ENCODE results near the gene BPIFA1. TPM values are rescaled to one million over a fixed set of nuclear protein-coding genes. Genes with fewer than 3 reads are reported as not detected.

BPIFA1 gene
- total and polyA plus RNA-seq, 2 of the 8 experiments (the other 6 are each of a cell fraction or from before 2014, with no cell fraction given) = not detected

- no peak overlapping the region for H2BK12ac ChIP-seq (ENCODE audit: low read depth, low read length)
- H2BK15ac ChIP-seq (ENCODE audit: low read length) = no peak overlapping the region
- H4K5ac ChIP-seq (ENCODE audit: insufficient read length, low read depth, low read length) = no peak overlapping the region
- H3K18ac ChIP-seq (ENCODE audit: extremely low read depth, low read length) = no peak overlapping the region
- no peak overlapping the region for H3K4ac ChIP-seq (replicated peaks; ENCODE audit: insufficient read length, low read depth, low read length)
- H4K20me1 ChIP-seq (replicated peaks in 1 of 2; ENCODE audit: control insufficient read depth in 1 of 2, insufficient read depth in 2 of 2, low read length in 2 of 2) = no peaks in the 10 kb centered on the region
- no peak overlapping the region for H2AFZ ChIP-seq (ENCODE audit: low read length)
- FAIRE-seq (no peak), DNase-seq (ENCODE audit: low read depth in 1 of 2, low spot score in 2 of 2) (no peak)
- H4K8ac ChIP-seq (ENCODE audit: extremely low read depth, insufficient read depth, low read length) = no peak overlapping the region
- no peaks in the 10 kb centered on the region for H3K79me1 ChIP-seq (ENCODE audit: low read depth, low read length)
- no peak overlapping the region for H3K14ac ChIP-seq (ENCODE audit: insufficient read length)
- no peak overlapping the region for H2BK20ac ChIP-seq (ENCODE audit: low read length)
- H3K23ac ChIP-seq (ENCODE audit: insufficient read length) = no peak overlapping the region
- no peak overlapping the region for H2BK120ac ChIP-seq (replicated peaks; ENCODE audit: low read depth, low read length)
- no peak overlapping the region for H2AK5ac ChIP-seq (ENCODE audit: low read depth, low read length)
- H3K27me3 ChIP-seq (replicated peaks in 1 of 4; ENCODE audit: control insufficient read depth in 3 of 4, extremely low read depth in 1 of 4, insufficient read depth in 3 of 4, low read length in 3 of 4) = 0 out of 7 replicates have a peak, but pooled peaks cover 0 to 2% (median 0%) of the 10 kb centered on the region in 4 experiments
- H3K36me3 ChIP-seq (ENCODE audit: control insufficient read depth in 2 of 4, insufficient read depth in 4 of 4, low read length in 3 of 4) = no peaks in the 10 kb centered on the region
- H3K23me2 ChIP-seq (ENCODE audit: low read depth, low read length) = no peaks in the 10 kb centered on the region
- POLR2A ChIA-PET (ENCODE audit: partially characterized antibody) = no interaction called here
- TF ChIP-seq MAFK (IDR thresholded peaks at IDR 0.05; ENCODE audit: low read depth, low read length) (no peak), HDAC6 (IDR thresholded peaks at IDR 0.05; ENCODE audit: low read depth, low read length) (no peak), CTCF (IDR thresholded peaks at IDR 0.05; ENCODE audit: control extremely low read depth in 1 of 3, insufficient read depth in 1 of 3, low read depth in 1 of 3, low read length in 3 of 3) (no peak), CHD1 (IDR thresholded peaks at IDR 0.05; ENCODE audit: low read depth, low read length) (no peak), JUN (IDR thresholded peaks at IDR 0.05; ENCODE audit: low read depth, low read length) (no peak), KDM5A (IDR thresholded peaks at IDR 0.05; ENCODE audit: low read length) (no peak), ATF2 (IDR thresholded peaks at IDR 0.05; ENCODE audit: low read length) (no peak)
- CTCF ChIA-PET (ENCODE audit: partially characterized antibody) = interaction anchor here (0.8 to 1.6 kb wide), 4 partner anchors 10 to 97 kb away, joined by 3 to 5 read pairs (median 3); no protein-coding TSS in a partner anchor
- H3K9me3 ChIP-seq (ENCODE audit: insufficient read depth in 2 of 2, low read depth in 1 of 2, low read length in 1 of 2) = no peaks in the 10 kb centered on the region
- no peak overlapping the region for H3K27ac ChIP-seq (ENCODE audit: low read depth, low read length)
- H3K79me2 ChIP-seq (ENCODE audit: control insufficient read depth in 1 of 2, insufficient read depth in 2 of 2, low read length in 2 of 2) = no peaks in the 10 kb centered on the region
- no peak overlapping the region for H3K4me2 ChIP-seq (ENCODE audit: insufficient read depth in 1 of 2, low read depth in 2 of 2, low read length in 2 of 2)
- no peak overlapping the region for H3K9ac ChIP-seq (replicated peaks in 1 of 4; ENCODE audit: extremely low read depth in 1 of 4, low read depth in 3 of 4, low read length in 3 of 4)
- no peaks in the 10 kb centered on the region for H3K4me1 ChIP-seq (replicated peaks in 1 of 4; ENCODE audit: control insufficient read depth in 3 of 4, insufficient read depth in 4 of 4, low read length in 3 of 4)
- no peak overlapping the region for H2BK5ac ChIP-seq (ENCODE audit: low read depth, low read length)
- 85% methylated on average over 8 of the region's 8 CpGs; no CpG with 5 or more reads in 1 of the 2 experiments for WGBS, 2 experiments (ENCODE audit: extremely low coverage in 1 of 2, insufficient coverage in 1 of 2, insufficient read length in 1 of 2, insufficient replicate concordance in 2 of 2, low coverage in 1 of 2, low lambda C conversion rate in 2 of 2, missing lambda C conversion rate in 1 of 2)
- H3K56ac ChIP-seq (replicated peaks; ENCODE audit: insufficient read length, low read depth, low read length) = no peak overlapping the region
- H4K91ac ChIP-seq (replicated peaks; ENCODE audit: insufficient read length, low read length) = no peak overlapping the region
- no peak overlapping the region for H3K4me3 ChIP-seq (ENCODE audit: extremely low read depth in 1 of 4, insufficient read depth in 2 of 4, low read depth in 3 of 4, low read length in 4 of 4)
Observed at GRCh38 chr20:33192912-33193501, 42.8 kb upstream of the BPIFA1 start.
